Measurements from ENCODE around the gene PHETA1.
"Not testable (repeated sequence)": the region's sequence is repeated elsewhere in the genome, so short reads cannot be mapped to it uniquely, and the experiment has no call there.

The PHETA1 gene

DNA sequence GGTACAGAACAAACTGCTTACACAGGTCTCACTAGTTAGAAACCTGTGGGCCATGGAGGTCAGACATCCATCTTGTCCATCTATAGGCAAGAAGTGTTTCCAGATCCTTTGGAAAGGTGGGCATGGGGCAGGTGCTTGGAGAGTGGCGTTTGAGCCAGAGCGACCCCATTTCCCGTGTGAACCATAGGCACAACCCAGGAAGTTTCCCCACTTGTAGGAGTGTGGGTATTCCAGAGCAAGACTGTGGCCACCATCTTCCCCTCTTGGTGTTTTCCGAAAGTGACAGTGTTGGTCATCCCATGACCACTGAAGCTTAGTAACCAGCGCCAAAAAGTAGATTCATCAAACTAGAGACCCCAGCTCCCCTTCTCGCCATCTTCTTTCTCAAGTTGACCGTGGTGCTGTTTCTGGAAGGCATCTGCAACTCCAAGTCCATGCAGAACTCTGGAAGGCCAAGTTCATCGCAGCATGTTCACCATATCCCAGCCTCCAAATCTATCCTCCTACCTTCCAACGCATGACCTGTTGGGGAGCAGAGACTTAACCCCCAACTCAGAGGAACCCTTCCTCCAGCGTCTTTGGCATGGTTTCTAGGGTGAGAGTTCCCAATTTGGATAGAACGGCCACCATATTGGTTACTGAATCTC lies 19.7 kb downstream of the PHETA1 start:
- DNase-seq (ENCODE audit: low read depth) = no peak

- DNase-seq (ENCODE audit: low read depth) = no peak
These were observed 20.8 kb downstream of the PHETA1 start for GRCh38 chr12:111347891-111348644.

GRCh38 chr12:111344254-111344875 lies 24.5 kb downstream of the PHETA1 start:
- DNase-seq (ENCODE audit: low read depth) = no peak

DNA sequence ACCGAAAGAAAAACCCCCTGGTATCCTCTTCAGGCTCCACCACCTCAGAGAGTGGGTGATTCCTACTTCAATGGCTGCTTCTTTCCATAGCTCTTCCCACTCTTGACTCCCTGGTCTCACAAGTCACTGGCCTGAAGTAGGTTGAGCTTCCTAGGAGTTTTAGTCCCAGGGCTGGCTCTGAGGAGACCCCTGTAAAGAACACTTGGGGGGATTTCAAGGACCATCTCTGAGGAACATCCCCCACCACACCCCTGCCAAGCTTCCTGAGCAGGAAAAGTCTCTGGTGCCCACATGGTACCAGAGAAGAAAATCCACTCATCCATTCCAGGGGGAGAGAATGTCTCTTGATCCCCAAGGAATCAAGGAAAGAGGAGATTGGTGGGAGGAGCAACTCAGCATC lies 25.7 kb downstream of the PHETA1 start:
- DNase-seq (ENCODE audit: low read depth) = no peak

- no peak for DNase-seq (ENCODE audit: low read depth)
These were observed 26.5 kb downstream of the PHETA1 start for GRCh38 chr12:111342376-111342775.

- no peak for DNase-seq (ENCODE audit: low read depth)
These were observed 27.3 kb downstream of the PHETA1 start for GRCh38 chr12:111341426-111342065.

DNA sequence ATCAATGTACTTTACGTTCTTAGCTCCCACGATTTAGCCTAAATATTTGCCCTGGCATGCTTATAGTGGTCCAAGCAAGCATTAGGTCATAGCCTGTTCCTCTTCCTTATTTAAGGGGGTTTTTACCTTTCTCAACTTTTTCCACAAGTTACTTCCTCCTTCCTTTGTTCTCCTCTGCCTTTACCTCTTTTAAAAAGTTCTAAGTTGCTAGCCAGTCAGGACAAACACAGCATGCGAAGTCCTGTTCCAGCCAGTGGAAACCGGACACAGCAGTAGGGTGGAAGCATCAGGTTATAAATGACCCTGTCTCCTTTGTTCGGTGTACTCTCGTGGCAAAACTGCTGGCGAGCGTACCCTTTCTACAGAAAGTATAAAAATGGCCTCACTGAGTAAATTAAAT lies 28.2 kb downstream of the PHETA1 start:
- DNase-seq (ENCODE audit: low read depth) = not testable (repeated sequence)

GRCh38 chr12:111340231-111340630 lies 28.7 kb downstream of the PHETA1 start:
- no peak for DNase-seq (ENCODE audit: low read depth)

- no peak for DNase-seq (ENCODE audit: low read depth)
These were observed 29.5 kb downstream of the PHETA1 start for GRCh38 chr12:111339321-111339938.

- DNase-seq (ENCODE audit: low read depth) = no peak
These were observed 30.8 kb downstream of the PHETA1 start for GRCh38 chr12:111338096-111338495.

DNA sequence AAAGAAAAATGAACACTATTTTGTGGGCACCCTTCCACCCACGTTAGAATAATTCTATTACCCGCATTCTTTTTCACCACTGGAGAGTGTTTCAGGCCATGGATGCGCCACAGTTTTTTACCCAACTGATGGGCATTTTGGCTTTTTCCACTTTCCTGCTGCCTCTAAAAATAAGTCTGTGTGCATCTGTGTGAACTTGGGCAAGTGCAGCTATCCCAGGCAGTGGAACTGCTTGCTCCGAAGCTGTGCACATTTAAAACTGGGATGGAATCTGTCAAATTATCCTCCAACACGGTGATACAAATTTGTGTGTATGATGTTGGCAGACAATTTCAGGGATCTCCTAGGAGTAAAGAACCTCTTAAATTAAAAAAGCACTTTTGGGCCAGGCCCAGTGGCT lies 31.5 kb downstream of the PHETA1 start:
- DNase-seq (ENCODE audit: low read depth) = no peak

GRCh38 chr12:111336411-111336810 lies 32.5 kb downstream of the PHETA1 start:
- DNase-seq (ENCODE audit: low read depth) = not testable (repeated sequence)

DNA sequence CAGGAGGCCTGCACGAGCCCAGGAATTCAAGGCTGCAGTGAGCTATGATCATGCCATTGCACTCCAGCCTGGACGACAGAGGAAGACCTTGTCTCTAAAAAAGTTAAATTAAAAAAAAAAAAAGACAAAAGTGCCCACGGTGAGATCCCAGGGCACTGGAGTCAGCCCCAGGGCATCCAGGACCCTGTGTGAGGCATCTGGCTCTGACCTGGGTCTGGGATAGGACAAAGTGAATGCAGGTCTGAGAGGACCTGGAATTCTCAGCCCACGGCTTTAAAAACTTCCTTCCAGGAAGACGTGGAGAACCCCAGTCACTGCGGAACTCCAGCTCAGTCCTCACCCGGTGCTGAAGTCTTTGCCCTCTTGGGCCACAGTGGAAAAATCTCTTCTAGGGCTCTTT lies 33.1 kb downstream of the PHETA1 start:
- DNase-seq (ENCODE audit: low read depth) = no peak

- DNase-seq (ENCODE audit: low read depth) = not testable (repeated sequence)
These were observed 33.6 kb downstream of the PHETA1 start for GRCh38 chr12:111335301-111335700.

GRCh38 chr12:111334393-111334915 lies 34.4 kb downstream of the PHETA1 start:
- no peak for DNase-seq (ENCODE audit: low read depth)

GRCh38 chr12:111330800-111331752 lies 37.8 kb downstream of the PHETA1 start:
- DNase-seq (ENCODE audit: low read depth) = peak; percentile 57

DNA sequence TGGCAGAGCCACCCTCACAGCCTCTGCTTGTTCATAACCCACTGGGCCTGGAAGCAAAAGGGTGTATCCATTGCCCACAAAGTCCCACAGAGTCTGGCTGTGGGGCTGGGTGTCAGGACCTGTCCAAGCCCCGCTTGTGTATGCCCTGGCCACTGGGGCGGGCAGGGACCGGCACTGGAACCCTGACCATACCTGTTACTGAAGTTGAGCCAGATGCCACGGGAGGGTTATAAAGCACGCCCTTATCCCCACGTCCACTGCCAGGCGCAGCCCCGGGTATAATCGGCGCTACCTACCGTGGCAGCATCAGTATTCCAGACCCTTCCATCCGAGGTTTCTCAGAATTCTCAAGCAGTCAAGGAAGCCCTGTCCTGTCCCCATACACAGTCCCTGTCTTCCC lies 40.8 kb downstream of the PHETA1 start:
- DNase-seq (ENCODE audit: low read depth) = no peak

- no peak for DNase-seq (ENCODE audit: low read depth)
These were observed 41.4 kb downstream of the PHETA1 start for GRCh38 chr12:111327474-111327873.

DNA sequence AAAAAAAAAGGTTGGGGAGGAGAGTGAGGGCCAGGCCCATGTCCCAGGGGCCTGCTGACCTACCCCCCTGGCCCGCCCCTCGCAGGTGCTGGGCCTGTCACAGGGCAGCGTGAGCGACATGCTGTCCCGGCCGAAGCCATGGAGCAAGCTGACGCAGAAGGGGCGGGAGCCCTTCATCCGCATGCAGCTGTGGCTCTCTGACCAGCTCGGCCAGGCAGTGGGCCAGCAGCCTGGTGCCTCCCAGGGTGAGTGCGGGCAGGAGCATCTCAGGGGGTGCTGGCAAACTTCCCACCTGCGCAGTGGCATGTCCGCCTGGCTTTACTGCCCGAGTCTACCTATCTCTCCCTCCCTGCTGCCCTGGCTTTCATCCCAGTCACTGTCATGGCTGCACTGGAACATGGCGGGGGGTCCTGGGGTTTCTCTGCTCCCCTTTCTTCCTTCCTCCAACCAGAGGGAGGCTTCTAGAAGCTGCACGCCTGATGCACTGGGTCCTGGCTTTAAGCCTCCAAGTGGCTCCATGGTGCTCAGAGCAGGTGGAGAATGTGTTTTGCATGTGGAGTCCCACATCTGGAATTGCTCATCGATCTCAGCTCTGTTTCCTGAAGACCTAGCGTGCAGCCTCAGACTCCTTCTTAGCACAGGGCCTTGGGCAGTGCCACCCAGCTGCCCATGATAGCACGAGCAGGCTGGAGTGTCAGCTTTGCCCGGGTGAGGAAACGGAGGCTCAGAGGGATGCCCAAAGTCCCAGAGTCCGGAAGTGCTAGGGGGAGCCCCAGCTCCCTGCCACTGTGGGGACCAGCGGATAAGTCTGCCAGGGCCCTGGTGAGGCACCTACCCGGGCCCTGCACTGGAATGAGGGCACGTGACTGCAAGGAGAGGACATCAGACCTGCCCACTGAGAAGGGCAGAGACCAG lies 46.3 kb downstream of the PHETA1 start:
- DNase-seq (ENCODE audit: low read depth) = no peak

DNA sequence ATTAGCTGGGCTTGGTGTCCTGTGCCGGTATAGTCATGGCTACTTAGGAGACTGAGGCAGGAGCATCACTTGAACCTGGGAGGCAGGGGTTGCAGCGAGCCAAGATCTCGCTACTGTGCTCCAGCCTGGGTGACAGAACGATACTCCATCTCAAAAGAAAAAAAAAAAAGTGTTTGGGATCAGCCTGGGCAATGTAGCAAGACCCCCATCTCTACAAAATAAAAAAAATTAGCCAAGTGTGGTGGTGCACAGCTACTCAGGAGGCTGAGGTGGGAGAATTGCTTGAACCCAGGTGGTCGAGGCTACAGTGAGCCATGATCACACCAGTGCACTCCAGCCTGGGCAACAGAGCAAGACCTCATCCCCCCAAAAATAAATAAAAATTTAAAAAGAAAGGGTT lies 47.6 kb downstream of the PHETA1 start:
- DNase-seq (ENCODE audit: low read depth) = no peak

Data from iris pigment epithelial cell (primary cell).